ENCODE measurements around the gene DENND6A.
A peak's percentile ranks its signal among the peaks of the same experiment; 100 is the strongest.
"Not testable (repeated sequence)": the region's sequence is repeated elsewhere in the genome, so short reads cannot be mapped to it uniquely, and the experiment has no call there.

The DENND6A gene

GRCh38 chr3:57647292-57647940 lies 45.5 kb downstream of the DENND6A start:
- no peak for DNase-seq (ENCODE audit: low read depth)
- no peak overlapping the region for H3K4me3 ChIP-seq (ENCODE audit: low read depth, low read length)

DNA sequence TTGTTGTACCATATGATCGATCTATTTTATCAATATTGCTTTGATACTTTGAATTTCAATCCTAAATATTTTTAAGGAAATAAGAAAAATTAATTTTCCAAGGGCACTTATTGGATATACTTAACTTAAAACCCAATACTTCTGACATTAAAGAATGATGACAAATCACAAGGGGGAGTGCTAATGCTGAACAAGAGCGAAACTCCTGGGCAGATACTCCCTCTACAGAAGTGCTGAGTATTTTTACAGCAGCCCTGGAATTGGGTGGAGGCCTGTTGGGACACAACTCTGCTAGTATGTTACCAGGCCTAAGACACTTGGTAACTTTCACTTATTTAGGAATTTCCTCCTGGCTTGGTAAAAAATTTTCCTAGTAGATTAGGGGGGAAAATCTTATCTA lies 46.2 kb downstream of the DENND6A start:
- DNase-seq (ENCODE audit: low read depth): peak; percentile 30
- H3K4me3 ChIP-seq (ENCODE audit: low read depth, low read length): no peak overlapping the region

DNA sequence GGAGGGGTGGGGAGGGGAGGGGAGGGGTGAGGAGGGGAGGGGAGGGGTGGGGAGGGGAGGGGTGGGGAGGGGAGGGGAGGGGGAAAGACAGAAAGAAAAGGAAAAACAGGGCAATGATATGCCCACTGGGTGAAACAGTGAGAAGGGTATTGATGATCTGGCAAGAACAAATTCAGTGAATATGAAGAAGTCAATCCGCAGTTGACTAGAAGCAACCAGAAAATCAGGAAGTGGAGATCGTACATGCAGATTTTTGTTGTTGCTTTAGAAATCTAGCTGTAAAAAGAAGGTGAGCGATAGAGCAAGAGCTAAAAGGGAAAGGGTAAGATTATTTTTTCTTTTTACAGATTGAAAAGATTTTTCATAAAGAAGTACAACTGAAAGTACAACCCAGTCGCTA lies 48.1 kb downstream of the DENND6A start:
- DNase-seq (ENCODE audit: low read depth): no peak
- no peak overlapping the region for H3K4me3 ChIP-seq (ENCODE audit: low read depth, low read length)

- peak; percentile 5 for DNase-seq (ENCODE audit: low read depth)
- H3K4me3 ChIP-seq (ENCODE audit: low read depth, low read length): no peak overlapping the region
Observed at GRCh38 chr3:57637391-57637790, 55.5 kb downstream of the DENND6A start.

GRCh38 chr3:57634259-57634658 lies 58.6 kb downstream of the DENND6A start:
- H3K4me3 ChIP-seq (ENCODE audit: low read depth, low read length); DNase-seq (ENCODE audit: low read depth): not testable (repeated sequence)

GRCh38 chr3:57627976-57628375 lies 64.9 kb downstream of the DENND6A start:
- no peak overlapping the region for H3K4me3 ChIP-seq (ENCODE audit: low read depth, low read length)
- no peak for DNase-seq (ENCODE audit: low read depth)

GRCh38 chr3:57624801-57625200 lies 68.1 kb downstream of the DENND6A start:
- DNase-seq (ENCODE audit: low read depth): no peak

GRCh38 chr3:57622362-57622761 lies 70.5 kb downstream of the DENND6A start:
- DNase-seq (ENCODE audit: low read depth): no peak
- no peak overlapping the region for H3K4me3 ChIP-seq (ENCODE audit: low read depth, low read length)

More at GRCh38 chr3:57624801-57625200, 68.1 kb downstream of the DENND6A start:
- H3K4me3 ChIP-seq (ENCODE audit: low read depth, low read length): no peak overlapping the region

- H3K4me3 ChIP-seq (ENCODE audit: low read depth, low read length): no peak overlapping the region
- no peak for DNase-seq (ENCODE audit: low read depth)
Observed at GRCh38 chr3:57617739-57618138, 75.1 kb downstream of the DENND6A start.

- H3K4me3 ChIP-seq (ENCODE audit: low read depth, low read length): no peak overlapping the region
- no peak for DNase-seq (ENCODE audit: low read depth)
Observed at GRCh38 chr3:57616233-57616632, 76.6 kb downstream of the DENND6A start.

DNA sequence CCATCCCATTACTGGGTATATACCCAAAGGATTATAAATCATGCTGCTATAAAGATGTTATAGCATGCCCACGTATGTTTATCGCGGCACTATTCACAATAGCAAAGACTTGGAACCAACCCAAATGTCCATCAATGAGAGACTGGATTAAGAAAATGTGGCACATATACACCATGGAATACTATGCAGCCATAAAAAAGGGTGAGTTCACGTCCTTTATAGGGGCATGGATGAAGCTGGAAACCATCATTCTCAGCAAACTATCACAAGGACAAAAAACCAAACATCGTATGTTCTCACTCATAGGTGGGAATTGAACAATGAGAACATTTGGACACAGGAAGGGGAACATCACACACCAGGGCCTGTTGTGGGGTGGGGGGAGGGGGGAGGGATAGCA lies 81.0 kb downstream of the DENND6A start:
- DNase-seq (ENCODE audit: low read depth); H3K4me3 ChIP-seq (ENCODE audit: low read depth, low read length): not testable (repeated sequence)

GRCh38 chr3:57605683-57606082 lies 87.2 kb downstream of the DENND6A start:
- no peak overlapping the region for H3K4me3 ChIP-seq (ENCODE audit: low read depth, low read length)
- no peak for DNase-seq (ENCODE audit: low read depth)

DNA sequence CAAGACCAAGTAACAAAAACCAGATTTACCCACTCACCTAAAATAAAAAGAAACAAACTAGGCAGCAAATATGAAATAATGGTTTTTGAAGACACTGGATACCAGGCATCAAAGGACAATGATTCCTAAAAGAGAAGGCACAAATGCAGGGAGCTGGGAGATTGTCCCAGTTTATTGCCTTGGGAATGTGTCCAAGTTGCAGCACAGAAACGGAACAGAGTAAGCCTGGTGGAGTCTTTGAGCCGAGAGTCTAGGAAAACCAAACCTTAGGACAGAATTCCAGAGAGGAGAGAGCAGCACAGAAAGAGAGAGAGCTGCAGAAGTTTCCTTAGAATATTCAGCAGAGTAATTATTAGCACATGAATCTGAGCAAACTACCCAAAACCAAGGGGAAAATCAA lies 87.9 kb downstream of the DENND6A start:
- DNase-seq (ENCODE audit: low read depth): no peak
- no peak overlapping the region for H3K4me3 ChIP-seq (ENCODE audit: low read depth, low read length)

- H3K4me3 ChIP-seq (ENCODE audit: low read depth, low read length): no peak overlapping the region
- DNase-seq (ENCODE audit: low read depth): no peak
Observed at GRCh38 chr3:57600195-57600594, 92.7 kb downstream of the DENND6A start.

DNA sequence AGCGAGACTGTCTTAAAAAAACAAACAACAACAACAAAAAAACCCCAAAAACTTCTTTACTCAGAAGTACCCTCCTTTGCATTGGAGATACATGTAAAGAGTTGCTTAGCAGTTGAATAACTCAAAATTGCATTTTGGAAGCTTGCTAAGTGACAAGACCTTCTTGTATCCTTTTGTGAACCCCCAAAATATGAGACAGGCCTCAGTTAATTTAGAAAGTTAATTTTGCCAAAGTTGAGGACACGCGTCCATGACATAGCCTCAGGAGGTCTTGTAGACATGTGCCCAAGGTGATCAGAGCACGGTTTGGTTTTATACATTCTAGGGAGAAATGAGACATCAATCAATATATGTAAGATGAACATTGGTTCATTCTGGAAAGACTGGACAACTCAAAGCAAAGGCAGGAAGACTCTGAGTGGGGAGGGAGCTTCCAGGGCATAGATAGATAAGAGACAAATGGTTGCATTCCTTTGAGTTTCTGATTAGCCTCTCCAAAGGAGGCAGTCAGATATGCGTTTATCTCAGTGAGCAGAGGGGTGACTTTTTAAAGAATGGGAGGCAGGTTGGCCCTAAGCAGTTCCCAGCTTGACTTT lies 94.0 kb downstream of the DENND6A start:
- peak overlapping the region; percentile 76 for H3K4me3 ChIP-seq (ENCODE audit: low read depth, low read length)
- no peak for DNase-seq (ENCODE audit: low read depth)

GRCh38 chr3:57597127-57597923 lies 95.6 kb downstream of the DENND6A start, which contains the start of gene ARF4:
Gene ARF4 (minus strand): TSS chr3:57597344. CDS start chr3:57597140, 204 bp downstream.
- peak; percentile 98 for DNase-seq (ENCODE audit: low read depth)
- H3K4me3 ChIP-seq (ENCODE audit: low read depth, low read length): peak within 1 kb of the TSS; percentile 91

- peak; percentile 73 for DNase-seq (ENCODE audit: low read depth)
- H3K4me3 ChIP-seq (ENCODE audit: low read depth, low read length): peak overlapping the region; percentile 91
Observed at GRCh38 chr3:57596495-57597126, 96.3 kb downstream of the DENND6A start.

- H3K4me3 ChIP-seq (ENCODE audit: low read depth, low read length): peak overlapping the region; percentile 91
- DNase-seq (ENCODE audit: low read depth): no peak
Observed at GRCh38 chr3:57594576-57594975, 98.3 kb downstream of the DENND6A start.

DNA sequence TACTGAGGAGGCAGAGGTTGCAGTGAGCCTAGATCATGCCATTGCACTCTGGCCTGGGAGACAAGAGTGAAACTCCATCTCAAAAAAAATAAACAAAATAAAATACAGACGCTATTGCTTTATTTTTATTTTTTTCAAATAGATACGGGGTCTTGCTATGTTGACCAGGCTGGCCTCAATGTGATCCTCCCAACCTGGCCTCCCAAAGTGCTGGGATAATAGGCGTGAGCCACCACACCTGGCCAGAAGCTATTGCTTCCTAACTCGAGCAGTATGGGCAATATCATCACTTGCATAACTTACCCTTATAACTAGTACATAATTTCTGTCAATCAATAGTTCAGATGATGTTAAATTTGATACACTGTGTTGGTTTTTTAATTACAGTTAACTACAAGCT lies 98.7 kb downstream of the DENND6A start:
- H3K4me3 ChIP-seq (ENCODE audit: low read depth, low read length): peak overlapping the region; percentile 91
- no peak for DNase-seq (ENCODE audit: low read depth)

DNA sequence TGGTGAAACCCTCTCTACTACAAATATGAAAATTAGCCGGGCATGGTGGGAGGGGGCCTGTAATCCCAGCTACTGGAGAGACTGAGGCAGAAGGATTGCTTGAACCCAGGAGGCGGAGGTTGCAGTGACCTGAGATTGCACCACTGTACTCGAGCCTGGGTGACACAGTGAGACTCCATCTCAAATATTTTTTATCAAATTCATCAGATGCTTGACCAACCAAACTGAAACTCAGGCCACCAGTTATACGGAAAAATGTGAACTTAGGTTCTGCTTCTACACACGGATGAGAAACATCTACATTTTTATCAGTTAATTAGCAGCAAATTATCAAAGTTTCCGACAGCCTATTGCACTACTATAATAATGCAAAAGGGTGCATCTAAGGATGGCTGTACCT lies 100.6 kb downstream of the DENND6A start:
- no peak overlapping the region for H3K4me3 ChIP-seq (ENCODE audit: low read depth, low read length)
- DNase-seq (ENCODE audit: low read depth): no peak

Measured in skeletal muscle cell (primary cell).